ENCODE results near the gene GJA5.

GJA5 gene

DNA sequence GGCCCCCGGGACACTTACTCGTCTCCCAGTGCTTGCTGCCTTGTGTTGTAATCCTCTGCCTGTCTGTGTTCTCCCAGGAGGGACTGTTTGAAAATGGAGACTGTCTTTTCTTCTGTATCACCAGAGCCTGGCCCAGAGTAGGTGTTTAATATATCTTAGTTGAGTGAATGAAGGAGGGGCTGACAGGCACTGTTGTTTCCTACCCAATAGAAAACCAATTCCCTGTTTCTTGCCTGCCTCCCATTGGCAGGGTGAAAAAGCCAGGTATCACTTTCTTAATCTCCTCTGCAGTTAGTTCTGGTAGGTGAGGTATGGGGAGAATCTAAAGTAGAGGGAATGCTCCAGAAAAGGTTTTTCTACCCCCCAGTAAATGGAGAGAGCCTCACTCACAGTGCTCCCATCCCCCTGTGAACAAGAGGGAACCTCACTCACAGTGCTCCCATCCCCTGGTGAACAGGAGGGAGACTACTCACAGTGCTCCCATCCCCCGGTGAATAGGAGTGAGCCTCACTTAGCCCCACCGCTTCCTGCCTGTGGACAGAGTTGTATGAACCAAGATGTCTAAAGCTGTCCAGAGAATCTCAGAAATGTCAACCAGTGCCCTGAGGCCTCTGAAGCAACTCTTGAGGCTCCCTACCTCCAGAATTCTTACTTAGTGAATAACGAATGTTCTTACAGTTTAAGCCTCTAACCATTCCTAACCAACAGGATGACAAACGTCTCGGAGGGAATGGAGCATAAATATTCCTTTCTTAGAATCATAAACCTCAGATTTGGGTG, at the start of gene GJA5:
Gene GJA5 (minus strand): TSS at position 122 of the 780 bp plus-strand sequence. CDS start 1,364 bp downstream, outside the sequence.
- DNase-seq = no peak

DNA sequence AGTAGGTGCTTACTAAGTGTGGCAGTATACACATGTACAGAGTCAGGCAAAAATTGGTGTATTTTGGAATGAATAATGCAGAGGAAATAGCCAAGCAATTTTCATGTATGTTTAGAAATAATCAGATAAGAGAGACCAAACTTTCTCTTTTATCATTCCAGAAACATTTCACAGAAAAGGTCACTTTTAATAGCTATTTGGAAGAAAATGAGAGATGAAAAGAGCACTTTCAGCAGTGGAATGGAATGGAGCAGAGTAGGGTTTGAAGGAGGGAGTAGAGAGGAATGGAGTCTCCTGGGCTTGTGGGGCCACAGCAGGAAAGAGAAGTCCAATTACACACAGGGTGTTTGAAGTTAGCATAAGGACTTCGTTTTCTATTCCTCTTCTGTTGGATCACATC, 48.8 kb upstream of the GJA5 start:
- DNase-seq = no peak

GRCh38 chr1:147808025-147808424, 47.6 kb upstream of the GJA5 start:
- DNase-seq = no peak

DNA sequence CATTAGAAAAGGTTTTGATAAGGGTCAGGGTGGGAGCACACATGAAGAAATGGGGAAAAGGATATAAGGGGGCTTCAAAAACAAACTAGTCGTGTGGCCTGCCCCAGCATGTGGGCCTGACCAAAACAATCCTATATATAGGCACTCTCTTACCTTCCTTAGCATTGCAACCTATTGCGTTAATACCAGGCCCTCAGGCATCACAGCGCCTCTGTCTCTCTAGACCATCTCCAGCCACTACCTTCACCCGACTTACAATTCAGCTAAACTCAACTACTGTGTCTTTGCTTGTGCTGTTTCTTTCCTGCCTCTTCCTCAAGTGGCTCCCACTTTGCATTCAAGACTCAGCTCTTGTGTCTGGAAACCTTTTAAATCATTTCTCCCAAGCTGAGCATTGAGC, 47.0 kb upstream of the GJA5 start:
- no peak for DNase-seq

DNA sequence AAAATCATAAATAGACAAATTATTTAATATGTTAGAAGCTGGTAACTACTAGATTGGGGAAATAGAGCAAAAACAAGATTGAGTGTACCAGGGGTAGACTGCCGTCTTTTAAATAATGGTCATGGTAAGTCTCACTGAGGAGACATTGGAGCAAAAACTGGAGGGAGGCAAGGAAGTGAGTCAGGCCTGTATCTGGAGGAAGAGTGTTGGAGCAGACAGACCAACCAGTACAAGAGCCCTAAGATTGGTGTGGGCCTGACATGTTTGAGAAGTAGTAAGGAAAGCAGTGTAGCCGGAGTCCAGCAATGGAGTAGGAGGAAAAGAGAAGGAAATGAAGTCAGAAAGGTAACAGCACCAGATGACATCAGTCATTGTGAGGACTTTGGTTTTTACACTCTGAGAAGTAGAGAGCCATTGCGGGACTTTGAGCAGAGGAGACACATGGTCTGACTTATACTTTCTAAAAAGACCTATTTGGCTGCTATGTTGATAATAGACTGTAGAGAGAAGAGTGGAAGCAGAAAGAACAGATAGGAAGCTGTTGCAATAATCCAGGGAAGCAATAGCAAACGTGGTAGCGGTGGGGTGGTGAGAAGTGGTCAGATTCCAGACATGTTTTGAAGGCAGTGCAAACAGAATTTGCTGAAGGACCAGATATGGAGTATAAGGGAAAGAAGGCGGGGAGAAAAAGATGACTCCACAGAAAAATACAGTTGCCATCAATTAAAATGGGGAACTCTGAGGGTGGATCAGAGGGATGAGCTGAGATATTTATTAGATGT, 44.7 kb upstream of the GJA5 start:
- DNase-seq = no peak

GRCh38 chr1:147800804-147801203, 40.4 kb upstream of the GJA5 start:
- no peak for DNase-seq

GRCh38 chr1:147798731-147799130, 38.3 kb upstream of the GJA5 start:
- DNase-seq = no peak

DNA sequence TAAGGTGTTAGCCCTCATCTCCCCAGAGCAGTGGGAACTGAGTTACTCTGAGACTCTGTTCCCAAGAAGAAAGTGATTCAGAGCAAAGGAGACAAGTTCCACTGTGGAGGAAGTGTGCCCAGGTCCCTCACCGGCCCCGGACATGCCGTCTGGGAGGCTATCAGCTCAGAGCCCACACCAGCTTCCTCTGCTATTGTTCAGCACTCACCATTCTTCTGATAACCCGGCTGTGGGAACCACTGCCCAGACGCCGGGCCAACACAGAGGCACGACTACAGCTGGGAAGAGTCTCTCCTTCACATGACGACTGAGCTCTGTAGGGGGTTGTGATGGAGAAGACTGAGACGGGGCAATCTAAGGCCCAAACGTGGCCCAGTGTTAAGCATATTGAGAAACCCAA, 34.2 kb upstream of the GJA5 start:
- no peak for DNase-seq

DNA sequence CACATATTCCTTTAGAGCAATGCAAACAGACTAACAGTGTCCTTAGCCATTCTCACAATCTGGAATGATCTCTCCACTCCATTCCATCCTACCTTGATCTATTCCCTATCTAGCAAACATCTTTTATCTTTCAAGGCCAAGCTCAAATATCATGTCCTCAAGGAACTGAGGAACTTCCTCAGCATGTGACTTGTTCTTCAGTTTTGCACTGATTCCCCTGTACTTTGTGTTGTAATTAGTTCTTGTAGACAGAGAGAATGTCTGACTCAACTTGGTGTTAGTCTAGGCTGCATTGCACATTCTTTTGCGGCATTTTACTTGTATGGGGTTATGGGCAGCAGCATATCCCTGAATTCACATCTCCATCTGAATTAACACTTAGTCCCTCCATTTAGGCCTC, 31.5 kb upstream of the GJA5 start:
- DNase-seq = no peak

GRCh38 chr1:147787765-147788164, 27.4 kb upstream of the GJA5 start:
- DNase-seq = no peak

DNA sequence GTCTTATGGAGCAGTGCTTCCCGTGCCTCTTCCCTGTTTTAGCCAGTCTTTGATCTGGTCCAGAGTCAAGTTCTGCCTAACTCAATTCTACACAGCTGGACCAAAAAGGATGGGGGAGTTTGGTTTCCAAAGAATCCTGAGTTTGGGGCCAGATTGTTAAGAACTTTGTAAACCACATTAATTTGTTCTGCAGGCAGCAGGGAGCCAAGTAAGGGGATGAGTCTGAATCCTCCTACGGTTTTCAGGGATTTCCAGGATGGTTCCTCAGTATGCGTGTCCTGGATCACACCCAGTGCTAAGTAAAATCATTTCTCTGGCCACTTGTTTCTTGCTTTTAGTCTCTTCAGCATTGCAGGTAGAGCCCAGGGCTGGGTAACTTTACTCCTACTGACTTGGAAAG, 26.1 kb upstream of the GJA5 start:
- no peak for DNase-seq

DNA sequence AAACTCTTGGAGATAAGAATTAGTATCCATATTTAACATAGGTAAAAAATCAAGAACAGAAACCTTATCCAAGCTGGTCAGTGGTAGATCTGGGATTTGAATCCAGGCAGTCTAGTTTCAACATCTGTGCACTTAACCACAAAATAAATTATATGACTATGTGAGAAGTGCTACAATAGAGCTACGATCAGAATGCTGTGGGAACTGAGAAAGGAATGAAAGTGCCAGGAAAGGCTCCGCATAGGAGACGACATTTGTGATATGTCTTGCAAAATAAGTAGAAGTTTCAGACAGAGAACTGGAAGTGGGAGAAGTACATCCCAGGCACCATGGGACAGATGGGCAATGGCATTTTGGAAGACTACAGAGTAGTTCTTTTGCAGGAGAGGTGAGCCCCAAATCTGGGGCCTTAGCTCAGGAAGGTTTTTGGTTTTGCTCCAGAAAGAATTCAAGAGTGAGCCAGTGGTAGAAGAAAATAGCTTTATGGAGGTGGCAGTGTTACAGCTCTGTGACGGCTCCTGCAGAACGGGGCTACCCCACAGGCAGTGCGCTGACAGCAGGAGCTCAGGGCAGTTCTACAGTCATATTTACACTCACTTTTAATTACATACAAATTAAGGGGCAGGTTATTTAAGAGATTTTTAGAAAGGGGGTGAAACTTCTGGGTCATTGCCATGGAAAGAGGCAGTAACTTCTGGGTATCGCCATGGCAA, 25.5 kb upstream of the GJA5 start:
- no peak for DNase-seq

DNA sequence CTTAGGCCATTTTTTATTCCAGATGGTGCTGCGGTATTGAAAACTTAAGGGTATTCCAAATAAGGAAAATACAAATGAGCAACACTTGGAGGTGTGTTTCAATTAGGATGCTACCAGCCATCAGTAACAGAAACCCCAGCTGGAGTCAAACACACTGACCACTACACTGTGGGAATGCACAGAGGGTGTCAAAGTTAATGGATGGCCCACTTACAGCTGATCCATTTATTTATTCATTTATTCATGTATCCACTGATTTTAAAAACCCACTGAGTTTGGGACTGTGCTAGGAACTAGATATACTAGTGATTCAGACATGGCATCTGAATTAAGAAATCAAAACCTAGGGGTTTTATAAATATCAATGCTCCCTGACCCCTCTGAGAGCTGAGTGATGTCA, 24.5 kb upstream of the GJA5 start:
- no peak for DNase-seq

GRCh38 chr1:147781056-147781471, 20.7 kb upstream of the GJA5 start:
- no peak for DNase-seq

DNA sequence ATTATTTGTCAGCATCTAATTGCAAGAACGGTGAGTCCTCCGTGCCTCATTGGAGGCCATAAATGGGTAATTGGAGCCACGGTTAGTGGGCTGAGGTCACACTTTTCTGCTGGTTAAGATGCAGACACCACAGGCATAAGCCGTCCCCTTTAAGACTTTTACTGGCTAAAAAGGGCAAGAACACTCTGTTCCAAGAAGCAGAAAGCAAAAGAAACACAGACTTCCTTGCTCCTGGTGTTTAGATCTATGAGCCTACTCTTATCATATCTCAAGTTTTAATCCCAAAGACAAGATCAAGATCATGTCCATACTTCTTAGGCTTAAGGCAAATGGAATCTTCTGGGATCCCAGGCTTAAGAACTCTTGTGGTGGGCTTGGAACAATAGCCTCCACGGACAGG, 17.3 kb upstream of the GJA5 start:
- no peak for DNase-seq

DNA sequence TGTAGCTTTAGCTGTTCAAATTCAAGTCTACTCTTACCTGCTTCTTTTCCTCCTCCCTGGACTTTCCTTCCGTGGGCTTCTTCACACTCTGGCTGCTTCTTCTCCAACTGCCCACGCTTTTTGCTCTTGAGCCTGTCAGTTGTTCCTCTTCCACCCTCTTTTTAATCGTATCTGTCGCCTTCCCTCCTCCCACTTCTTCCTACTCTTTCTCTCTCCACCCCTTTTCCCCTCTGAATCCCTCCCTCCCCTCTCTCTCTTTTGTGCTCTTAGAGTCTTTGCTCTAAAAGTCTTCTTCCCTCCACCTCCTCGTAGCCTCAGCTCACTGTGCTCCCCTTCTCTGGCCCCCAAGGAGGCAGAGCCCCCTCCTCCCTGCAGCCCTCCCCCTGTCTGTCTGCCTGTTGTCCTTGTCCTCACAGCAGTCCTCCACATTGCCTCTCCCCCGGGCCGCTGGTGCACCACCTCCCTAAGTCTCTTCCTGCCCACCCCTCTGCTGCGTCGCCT, 12.9 kb upstream of the GJA5 start:
- DNase-seq = no peak

- DNase-seq = no peak
Observed at GRCh38 chr1:147772570-147772969, 12.2 kb upstream of the GJA5 start.

DNA sequence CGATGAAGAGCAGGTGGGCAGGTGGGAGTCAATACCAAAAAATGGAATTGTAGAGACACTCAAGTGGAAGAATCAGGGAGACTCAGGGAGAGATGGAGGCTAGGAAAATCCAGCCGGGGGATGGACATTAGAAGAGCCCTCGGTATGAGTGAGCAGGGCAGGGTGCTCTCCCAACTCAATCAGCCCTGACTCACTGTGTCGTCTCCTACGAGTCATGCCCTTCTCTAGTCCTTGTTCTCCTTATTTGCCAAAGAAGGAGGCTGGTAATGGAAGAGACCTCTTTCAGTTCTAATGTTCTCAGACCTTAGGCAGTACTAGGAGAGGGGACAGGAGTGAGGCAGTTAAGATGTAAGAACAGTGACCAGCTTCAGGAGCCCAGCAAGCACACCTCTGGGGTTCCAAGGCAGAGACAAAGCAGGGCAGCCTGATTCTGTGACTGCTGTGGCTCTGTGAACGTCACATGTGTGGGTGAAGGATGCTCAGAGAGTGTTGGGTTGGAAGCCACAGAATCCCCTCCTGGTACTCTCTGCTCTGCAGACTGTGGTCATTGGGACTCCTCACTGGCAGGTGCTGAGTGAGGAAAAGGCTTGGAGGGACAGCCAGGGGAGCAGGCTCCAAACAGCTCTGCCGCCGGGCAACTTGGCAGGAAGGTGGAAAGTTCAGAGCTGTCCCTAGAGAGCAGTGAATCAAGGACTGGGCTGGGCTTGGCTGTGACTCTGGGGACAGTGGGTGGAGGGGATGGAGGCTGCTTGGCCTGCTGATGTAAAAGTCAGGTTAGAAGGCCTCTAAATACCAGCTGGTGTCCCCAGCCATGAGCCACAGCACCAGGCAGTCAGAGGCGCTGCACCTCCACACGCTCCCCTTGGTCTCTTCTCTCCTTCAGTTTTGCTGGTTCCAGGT, 11.1 kb upstream of the GJA5 start:
- no peak for DNase-seq

DNA sequence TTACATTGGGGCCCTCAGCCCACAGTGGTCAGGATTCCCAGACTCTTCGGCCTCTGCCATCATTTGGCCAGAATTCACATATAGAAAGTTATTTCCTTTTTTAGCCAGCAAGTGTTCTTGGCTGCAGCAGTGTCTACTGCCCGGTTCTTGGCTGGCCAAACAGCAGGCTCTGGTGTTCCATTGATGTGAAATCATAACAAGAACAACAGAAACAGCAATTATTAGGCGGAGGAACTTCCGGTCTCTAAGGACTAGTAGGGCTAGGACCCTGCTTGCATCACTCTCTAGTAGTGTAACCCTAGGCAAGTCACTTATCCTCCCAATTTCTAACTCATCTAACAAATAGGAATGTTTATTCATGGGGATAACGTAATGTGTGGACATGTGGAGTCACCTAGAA, 8.7 kb upstream of the GJA5 start:
- DNase-seq = no peak

DNA sequence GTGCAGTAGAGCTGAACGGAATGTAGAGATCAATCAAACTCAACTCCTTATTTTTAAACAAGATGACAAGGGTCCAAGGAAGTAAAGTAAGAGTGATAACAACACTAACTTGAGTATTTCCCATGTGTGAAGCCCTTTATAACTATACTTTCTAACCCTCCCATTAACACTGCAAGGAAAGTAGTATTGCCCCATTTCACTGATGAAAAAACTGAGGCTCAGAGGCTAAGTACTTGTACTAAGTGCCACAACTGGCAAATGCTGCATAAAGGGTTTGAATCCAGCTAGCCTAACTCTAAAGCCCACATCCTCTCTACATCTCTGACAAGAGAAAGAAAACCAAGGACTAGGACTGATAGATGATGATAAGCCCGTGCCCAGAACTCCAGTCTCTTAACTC, 8.2 kb upstream of the GJA5 start:
- no peak for DNase-seq

- no peak for DNase-seq
Observed at GRCh38 chr1:147768101-147768500, 7.7 kb upstream of the GJA5 start.

DNA sequence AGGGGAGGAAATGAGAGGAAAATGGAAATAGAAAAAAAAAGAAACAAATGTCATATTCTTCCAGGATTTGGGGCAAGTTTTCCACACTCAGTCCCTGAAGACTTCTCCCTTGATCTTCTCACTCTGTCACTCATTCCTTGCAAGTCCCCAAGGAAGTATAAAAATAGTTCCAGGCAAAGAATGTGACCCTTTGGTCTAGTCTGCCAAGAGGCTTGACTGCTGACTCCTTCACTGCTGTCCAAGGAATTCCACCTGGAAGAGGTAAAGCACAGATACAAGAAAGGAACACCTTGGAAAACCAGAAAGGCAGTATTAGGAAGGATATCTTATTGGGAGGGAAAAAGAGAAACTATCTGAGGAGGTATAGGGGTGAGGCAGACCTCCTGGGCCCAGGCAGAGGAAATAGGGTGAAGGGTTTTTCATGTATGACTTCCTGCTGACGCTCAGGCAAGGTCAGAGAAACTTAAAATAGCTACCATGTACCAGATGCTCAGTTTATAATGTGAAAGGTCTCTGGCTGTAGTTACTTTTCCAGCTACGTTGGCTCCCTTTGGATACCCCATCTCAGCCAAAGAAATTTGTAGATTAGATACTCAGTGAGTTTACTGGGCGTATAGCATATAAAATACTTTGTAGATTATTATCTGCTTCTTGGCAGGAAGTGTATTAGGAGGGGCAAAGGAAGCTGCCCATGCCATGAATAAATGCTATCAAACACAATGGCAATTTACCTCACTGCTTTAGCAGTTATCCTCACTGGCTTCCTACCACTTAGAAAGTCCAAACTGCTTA, 2.0 kb upstream of the GJA5 start:
- DNase-seq = no peak

All from NCI-H345 (cell line).